HK-2 (cell line): Measurements from ENCODE around the gene TLDC2.
A peak's percentile ranks its signal among the peaks of the same experiment; 100 is the strongest.
"Not testable (repeated sequence)": the region's sequence is repeated elsewhere in the genome, so short reads cannot be mapped to it uniquely, and the experiment has no call there.

Experiments
- DNase-seq: peaks from one replicate; pipeline ENCODE4 v3.0.0-alpha.2; 2018; ENCODE audit not compliant: unreplicated experiment

The TLDC2 gene

GRCh38 chr20:36866681-36867495 is 9.1 kb upstream of the TLDC2 start:
- DNase-seq: peak; percentile 40

GRCh38 chr20:36871640-36872570 is 4.0 kb upstream of the TLDC2 start:
- no peak for DNase-seq

- DNase-seq: no peak
Measured at GRCh38 chr20:36872852-36873251, 3.1 kb upstream of the TLDC2 start.

- DNase-seq: no peak
Measured at GRCh38 chr20:36873498-36874189, 2.3 kb upstream of the TLDC2 start.

- DNase-seq: not testable (repeated sequence)
Measured at GRCh38 chr20:36875093-36875492, 845 bp upstream of the TLDC2 start.

- DNase-seq: no peak
Measured at GRCh38 chr20:36876473-36876833, 515 bp downstream of the TLDC2 start.

GRCh38 chr20:36878941-36879340 is 3.0 kb downstream of the TLDC2 start:
- DNase-seq: no peak

GRCh38 chr20:36880741-36881250 is 4.9 kb downstream of the TLDC2 start:
- DNase-seq: no peak

- DNase-seq: no peak
Measured at GRCh38 chr20:36881331-36881730, 5.4 kb downstream of the TLDC2 start.

- peak; percentile 79 for DNase-seq
Measured at GRCh38 chr20:36881888-36882287, 6.0 kb downstream of the TLDC2 start.

GRCh38 chr20:36883977-36884535 is 8.1 kb downstream of the TLDC2 start:
- no peak for DNase-seq

GRCh38 chr20:36885356-36885755 is 9.4 kb downstream of the TLDC2 start:
- no peak for DNase-seq

- DNase-seq: peak; percentile 92
Measured at GRCh38 chr20:36886859-36887751, 11.2 kb downstream of the TLDC2 start.

GRCh38 chr20:36887752-36888090 is 11.8 kb downstream of the TLDC2 start:
- no peak for DNase-seq

- DNase-seq: no peak
Measured at GRCh38 chr20:36888880-36889516, 13.1 kb downstream of the TLDC2 start.

- DNase-seq: no peak
Measured at GRCh38 chr20:36890586-36890985, 14.6 kb downstream of the TLDC2 start.

GRCh38 chr20:36891211-36891610 is 15.3 kb downstream of the TLDC2 start:
- DNase-seq: no peak

GRCh38 chr20:36893801-36894200 is 17.9 kb downstream of the TLDC2 start:
- DNase-seq: no peak

GRCh38 chr20:36895036-36895435 is 19.1 kb downstream of the TLDC2 start:
- DNase-seq: no peak

- no peak for DNase-seq
Measured at GRCh38 chr20:36904690-36905089, 28.8 kb downstream of the TLDC2 start.
